Testis (tissue), 2 donors: ENCODE measurements around the gene U2SURP.

Source experiments
- POLR2A ChIP-seq: fragments of 450-650 bp; IDR thresholded peaks from one replicate; pipeline ENCODE4 v1.6.1; 2017; ENCODE audit warnings: antibody characterized with exemption, mild to moderate bottlenecking, moderate library complexity
- TF ChIP-seq, protein P1 (sequence below), 3 experiments: fragments of 450-650 bp in 2 of 3; fragments of 200-600 bp in 1 of 3; sonication (generic) in 1 of 3; IDR thresholded peaks; one replicate each; pipeline ENCODE4 v1.5.1; 2016 to 2019; ENCODE audit warnings: antibody characterized with exemption in 3 of 3, mild to moderate bottlenecking in 2 of 3, moderate library complexity in 1 of 3

DNA sequence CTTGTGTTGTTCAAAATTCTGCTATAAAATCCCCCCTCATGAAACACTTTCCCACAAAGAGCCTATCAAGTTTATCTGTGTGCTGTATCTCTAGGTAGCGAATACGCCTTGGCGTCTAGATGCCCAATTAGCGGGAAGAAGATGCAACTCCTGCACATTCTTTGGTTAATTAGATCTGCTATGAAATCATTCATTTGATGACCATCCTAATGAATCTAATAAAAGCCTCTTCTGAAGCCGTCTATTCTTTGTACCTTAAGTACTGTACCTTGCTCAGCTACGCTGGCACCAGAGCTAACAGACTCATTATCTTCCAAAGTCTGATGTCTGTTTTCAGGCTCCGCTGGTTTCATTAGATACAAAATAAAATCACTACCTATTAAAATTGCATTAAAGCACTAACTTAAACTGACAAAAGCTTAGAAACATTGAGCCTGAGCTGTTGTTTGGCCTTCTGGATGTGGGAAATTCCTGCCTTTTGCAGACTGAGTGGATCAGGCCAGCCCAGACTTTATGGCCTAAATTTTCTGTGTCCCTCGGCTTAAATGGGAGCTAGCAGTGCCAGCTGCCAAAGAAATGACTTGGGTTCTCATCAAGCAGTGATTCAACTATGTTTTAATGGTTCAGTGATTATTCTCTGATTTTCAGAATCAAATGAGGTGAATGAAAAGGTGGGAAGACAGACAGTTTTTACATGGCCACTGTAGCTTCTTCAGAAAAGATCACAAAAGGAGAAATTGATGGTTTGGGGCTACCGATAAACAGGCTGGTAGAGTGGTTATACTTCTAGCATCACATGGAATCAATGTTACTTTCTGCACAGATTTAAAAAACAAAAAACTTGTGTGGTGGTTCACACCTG lies 89.8 kb downstream of the U2SURP start:
- TF ChIP-seq, protein P1, sequence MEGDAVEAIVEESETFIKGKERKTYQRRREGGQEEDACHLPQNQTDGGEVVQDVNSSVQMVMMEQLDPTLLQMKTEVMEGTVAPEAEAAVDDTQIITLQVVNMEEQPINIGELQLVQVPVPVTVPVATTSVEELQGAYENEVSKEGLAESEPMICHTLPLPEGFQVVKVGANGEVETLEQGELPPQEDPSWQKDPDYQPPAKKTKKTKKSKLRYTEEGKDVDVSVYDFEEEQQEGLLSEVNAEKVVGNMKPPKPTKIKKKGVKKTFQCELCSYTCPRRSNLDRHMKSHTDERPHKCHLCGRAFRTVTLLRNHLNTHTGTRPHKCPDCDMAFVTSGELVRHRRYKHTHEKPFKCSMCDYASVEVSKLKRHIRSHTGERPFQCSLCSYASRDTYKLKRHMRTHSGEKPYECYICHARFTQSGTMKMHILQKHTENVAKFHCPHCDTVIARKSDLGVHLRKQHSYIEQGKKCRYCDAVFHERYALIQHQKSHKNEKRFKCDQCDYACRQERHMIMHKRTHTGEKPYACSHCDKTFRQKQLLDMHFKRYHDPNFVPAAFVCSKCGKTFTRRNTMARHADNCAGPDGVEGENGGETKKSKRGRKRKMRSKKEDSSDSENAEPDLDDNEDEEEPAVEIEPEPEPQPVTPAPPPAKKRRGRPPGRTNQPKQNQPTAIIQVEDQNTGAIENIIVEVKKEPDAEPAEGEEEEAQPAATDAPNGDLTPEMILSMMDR (IDR thresholded peaks at IDR 0.05) = no peak
- TF ChIP-seq POLR2A = no peak
